ENCODE data around the gene SLC4A9. TPM values are rescaled to one million over a fixed set of nuclear protein-coding genes. Genes with fewer than 3 reads are reported as not detected.

Gene SLC4A9
- total and polyA plus RNA-seq, 4 donors = not detected

- DNase-seq (ENCODE audit: low spot score) = no peak
- peaks cover 0 to 8% (median 7%) of the 10 kb centered on the region in 4 donors for H3K4me1 ChIP-seq (ENCODE audit: control insufficient read depth in 4 of 4, insufficient read depth in 4 of 4, low read length in 3 of 4)
- H3K9ac ChIP-seq (ENCODE audit: low read depth in 1 of 2, low read length in 2 of 2) = no peak overlapping the region
- peak overlapping the region in 1 of 2 donors; percentile 28 for H3K27ac ChIP-seq (ENCODE audit: low read depth in 1 of 2, low read length in 2 of 2)
- no peaks in the 10 kb centered on the region for H3K27me3 ChIP-seq (ENCODE audit: control insufficient read depth in 4 of 4, insufficient read depth in 4 of 4, low read length in 3 of 4)
- peak; percentile 65 for TF ChIP-seq REST (IDR thresholded peaks at IDR 0.05)
- peak; percentile 26 to 47 for TF ChIP-seq RAD21 (IDR thresholded peaks at IDR 0.05)
- TF ChIP-seq HNF4A (conservative IDR thresholded peaks at IDR 0.05) = peak; percentile 81 to 82
- TF ChIP-seq SP1 (IDR thresholded peaks at IDR 0.05) = peak; percentile 64
- TF ChIP-seq NR2F2 (IDR thresholded peaks at IDR 0.05) = peak; percentile 97
- no peak for TF ChIP-seq CTCF (IDR thresholded peaks at IDR 0.05; ENCODE audit: low read depth, low read length, missing input control)
- no peak for TF ChIP-seq JUND (IDR thresholded peaks at IDR 0.05)
- peak; percentile 66 for TF ChIP-seq ATF3 (IDR thresholded peaks at IDR 0.05)
- peak; percentile 68 to 71 for TF ChIP-seq RXRA (IDR thresholded peaks at IDR 0.05)
- no peak for TF ChIP-seq FOXA1 (IDR thresholded peaks at IDR 0.05)
- no peaks in the 10 kb centered on the region for H3K9me3 ChIP-seq (ENCODE audit: control insufficient read depth in 4 of 4, low read length in 3 of 4)
- H3K36me3 ChIP-seq (ENCODE audit: control insufficient read depth in 4 of 4, insufficient read depth in 3 of 4, low read depth in 1 of 4, low read length in 3 of 4) = peaks cover 0 to 3% (median 1%) of the 10 kb centered on the region in 4 donors
- H3K4me3 ChIP-seq (ENCODE audit: low read depth in 1 of 3, low read length in 3 of 3) = no peak overlapping the region
- WGBS = 52% methylated on average over 5 of the region's 5 CpGs
These were observed 23.6 kb upstream of the SLC4A9 start for GRCh38 chr5:140336388-140336787.

GRCh38 chr5:140337880-140338279 is 22.1 kb upstream of the SLC4A9 start:
- no peaks in the 10 kb centered on the region for H3K27me3 ChIP-seq (ENCODE audit: control insufficient read depth in 4 of 4, insufficient read depth in 4 of 4, low read length in 3 of 4)
- H3K9me3 ChIP-seq (ENCODE audit: control insufficient read depth in 4 of 4, low read length in 3 of 4) = no peaks in the 10 kb centered on the region
- peaks cover 0 to 3% (median under 1%) of the 10 kb centered on the region in 4 donors for H3K36me3 ChIP-seq (ENCODE audit: control insufficient read depth in 4 of 4, insufficient read depth in 3 of 4, low read depth in 1 of 4, low read length in 3 of 4)
- peaks cover 0 to 8% (median 7%) of the 10 kb centered on the region in 4 donors for H3K4me1 ChIP-seq (ENCODE audit: control insufficient read depth in 4 of 4, insufficient read depth in 4 of 4, low read length in 3 of 4)
- no peak overlapping the region for H3K27ac ChIP-seq (ENCODE audit: low read depth in 1 of 2, low read length in 2 of 2)
- H3K4me3 ChIP-seq (ENCODE audit: low read depth in 1 of 3, low read length in 3 of 3) = no peak overlapping the region
- WGBS = 98% methylated on average over 1 of the region's 1 CpG
- no peak for DNase-seq (ENCODE audit: low spot score)
- no peak for TF ChIP-seq TAF1 (conservative IDR thresholded peaks at IDR 0.05)
- TF ChIP-seq ZBTB33 (IDR thresholded peaks at IDR 0.05) = no peak
- TF ChIP-seq ATF3 (IDR thresholded peaks at IDR 0.05) = no peak
- TF ChIP-seq JUND (IDR thresholded peaks at IDR 0.05) = no peak
- TF ChIP-seq MAX (IDR thresholded peaks at IDR 0.05) = no peak
- TF ChIP-seq NR2F2 (IDR thresholded peaks at IDR 0.05) = no peak
- TF ChIP-seq CTCF (IDR thresholded peaks at IDR 0.05; ENCODE audit: low read depth, low read length, missing input control) = no peak
- no peak overlapping the region for H3K9ac ChIP-seq (ENCODE audit: low read depth in 1 of 2, low read length in 2 of 2)
